ENCODE results near the gene TOP2B. TPM values are rescaled to one million over a fixed set of nuclear protein-coding genes. Genes with fewer than 3 reads are reported as not detected.

The TOP2B gene
- total RNA-seq, 1 donor from 2014 or later, result 200 TPM

DNA sequence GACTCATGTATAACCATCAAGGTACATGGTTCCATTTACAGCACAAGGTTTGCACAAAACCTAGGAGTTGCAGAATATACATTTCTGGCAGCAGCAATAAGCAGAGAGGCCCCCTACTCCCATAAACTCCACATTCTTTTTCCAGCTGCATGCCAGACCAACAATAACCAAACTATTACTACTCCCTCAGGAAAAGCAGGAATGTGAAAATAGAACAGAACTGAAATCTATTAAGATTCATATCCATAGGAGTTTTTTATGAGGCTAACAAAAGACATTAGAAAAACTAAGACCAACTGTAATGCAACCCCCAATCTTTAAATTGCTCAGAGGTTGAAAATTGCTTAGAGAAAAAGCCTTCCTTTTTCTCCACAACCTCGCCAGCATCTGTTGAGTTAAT is 27.6 kb upstream of the TOP2B start:
- no peak overlapping the region for H3K4me3 Mint-ChIP-seq (ENCODE audit: low read depth)
- H3K4me1 Mint-ChIP-seq (ENCODE audit: low read depth), result peaks cover 3% of the 10 kb centered on the region
- no peak for DNase-seq (ENCODE audit: low spot score, unreplicated experiment)
- no peak for TF ChIP-seq CTCF (IDR thresholded peaks at IDR 0.05; ENCODE audit: unreplicated experiment)
- no peaks in the 10 kb centered on the region for H3K9me3 Mint-ChIP-seq (ENCODE audit: low read depth)
- H3K27ac Mint-ChIP-seq, result no peak overlapping the region
- H3K27me3 Mint-ChIP-seq, result peaks cover 6% of the 10 kb centered on the region
- no peaks in the 10 kb centered on the region for H3K36me3 Mint-ChIP-seq (ENCODE audit: insufficient read depth)

- no peaks in the 10 kb centered on the region for H3K36me3 Mint-ChIP-seq (ENCODE audit: insufficient read depth)
- no peak overlapping the region for H3K27ac Mint-ChIP-seq
- no peaks in the 10 kb centered on the region for H3K9me3 Mint-ChIP-seq (ENCODE audit: low read depth)
- no peak for TF ChIP-seq CTCF (IDR thresholded peaks at IDR 0.05; ENCODE audit: unreplicated experiment)
- H3K27me3 Mint-ChIP-seq, result peaks cover 6% of the 10 kb centered on the region
- no peak for DNase-seq (ENCODE audit: low spot score, unreplicated experiment)
- peaks cover 3% of the 10 kb centered on the region for H3K4me1 Mint-ChIP-seq (ENCODE audit: low read depth)
- H3K4me3 Mint-ChIP-seq (ENCODE audit: low read depth), result no peak overlapping the region
Observed at GRCh38 chr3:25690768-25691533, 26.2 kb upstream of the TOP2B start.

GRCh38 chr3:25689226-25689625 is 24.5 kb upstream of the TOP2B start:
- no peak overlapping the region for H3K27ac Mint-ChIP-seq
- no peak for TF ChIP-seq CTCF (IDR thresholded peaks at IDR 0.05; ENCODE audit: unreplicated experiment)
- peaks cover 3% of the 10 kb centered on the region for H3K4me1 Mint-ChIP-seq (ENCODE audit: low read depth)
- no peak overlapping the region for H3K4me3 Mint-ChIP-seq (ENCODE audit: low read depth)
- DNase-seq (ENCODE audit: low spot score, unreplicated experiment), result no peak
- H3K36me3 Mint-ChIP-seq (ENCODE audit: insufficient read depth), result no peaks in the 10 kb centered on the region
- peaks cover 6% of the 10 kb centered on the region for H3K27me3 Mint-ChIP-seq
- no peaks in the 10 kb centered on the region for H3K9me3 Mint-ChIP-seq (ENCODE audit: low read depth)

DNA sequence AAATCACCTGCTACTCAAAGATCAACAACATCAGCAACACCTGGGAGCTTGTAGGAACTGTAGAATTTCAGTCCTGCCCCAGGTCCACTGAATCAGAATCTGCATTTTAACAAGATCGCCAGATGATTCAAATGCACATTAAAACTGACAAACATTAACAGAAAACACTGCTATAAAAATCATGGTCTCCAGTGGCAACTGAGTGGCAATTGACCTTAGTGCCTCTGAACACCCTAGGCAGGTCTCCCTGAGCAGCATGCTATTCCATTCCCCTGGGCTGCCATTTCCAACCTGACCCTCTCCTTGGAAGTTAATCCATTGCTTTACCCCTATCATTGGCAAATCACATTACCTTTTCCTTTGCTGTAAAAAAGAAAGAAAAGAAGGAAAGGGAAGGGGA is 23.0 kb upstream of the TOP2B start:
- peaks cover 6% of the 10 kb centered on the region for H3K27me3 Mint-ChIP-seq
- H3K4me1 Mint-ChIP-seq (ENCODE audit: low read depth), result peaks cover 3% of the 10 kb centered on the region
- H3K36me3 Mint-ChIP-seq (ENCODE audit: insufficient read depth), result no peaks in the 10 kb centered on the region
- H3K9me3 Mint-ChIP-seq (ENCODE audit: low read depth), result no peaks in the 10 kb centered on the region
- H3K27ac Mint-ChIP-seq, result no peak overlapping the region
- no peak overlapping the region for H3K4me3 Mint-ChIP-seq (ENCODE audit: low read depth)
- TF ChIP-seq CTCF (IDR thresholded peaks at IDR 0.05; ENCODE audit: unreplicated experiment), result no peak
- DNase-seq (ENCODE audit: low spot score, unreplicated experiment), result no peak

- Mint-ChIP-seq H3K36me3 (ENCODE audit: insufficient read depth) (no peaks in the 10 kb centered on the region), H3K9me3 (ENCODE audit: low read depth) (no peaks in the 10 kb centered on the region), H3K4me1 (ENCODE audit: low read depth) (peaks cover 3% of the 10 kb centered on the region), H3K4me3 (ENCODE audit: low read depth) (no peak overlapping the region), H3K27ac (no peak overlapping the region), H3K27me3 (peaks cover 6% of the 10 kb centered on the region)
- no peak for DNase-seq (ENCODE audit: low spot score, unreplicated experiment)
- no peak for TF ChIP-seq CTCF (IDR thresholded peaks at IDR 0.05; ENCODE audit: unreplicated experiment)
Observed at GRCh38 chr3:25686766-25687165, 22.1 kb upstream of the TOP2B start.
